NCI-H187 treated with DMSO at 0.1 percent for 48 hours (cell line): ENCODE measurements around the gene NPSR1.
"Not testable (repeated sequence)": the region's sequence is repeated elsewhere in the genome, so short reads cannot be mapped to it uniquely, and the experiment has no call there.

Source experiments
- DNase-seq: peaks from one replicate; lab custom pipeline; 2025; lab: John Stamatoyannopoulos, UW

The NPSR1 gene

GRCh38 chr7:34874329-34874728, 216.3 kb downstream of the NPSR1 start:
- not testable (repeated sequence) for DNase-seq

- DNase-seq: no peak
These were observed 217.5 kb downstream of the NPSR1 start for GRCh38 chr7:34875481-34875880.

GRCh38 chr7:34878944-34879735, 221.1 kb downstream of the NPSR1 start:
- DNase-seq: not testable (repeated sequence)

- DNase-seq: no peak
These were observed 221.9 kb downstream of the NPSR1 start for GRCh38 chr7:34879871-34880270.

- not testable (repeated sequence) for DNase-seq
These were observed 225.8 kb downstream of the NPSR1 start for GRCh38 chr7:34883855-34884254.

GRCh38 chr7:34886856-34887255, 228.8 kb downstream of the NPSR1 start:
- no peak for DNase-seq

GRCh38 chr7:34889951-34890350, 231.9 kb downstream of the NPSR1 start:
- DNase-seq: no peak

GRCh38 chr7:34895202-34895601, 237.2 kb downstream of the NPSR1 start:
- DNase-seq: no peak
